Calu3 (cell line): Measurements from ENCODE around the gene PHOSPHO1. TPM values are rescaled to one million over a fixed set of nuclear protein-coding genes. Genes with fewer than 3 reads are reported as not detected.
A peak's percentile ranks its signal among the peaks of the same experiment; 100 is the strongest.

Experiments used
- BruUV-seq: library from RNA; stranded (reverse); fragments of 400-500 nt; replicated peaks from 2 replicates; lab custom pipeline; 2021; lab: Mats Ljungman, UMichigan
- CTCF ChIA-PET: fragments of 300-600 bp; sonication (Branson Sonifier 250); formaldehyde crosslinking; loops from one replicate; lab custom pipeline; 2022; ENCODE audit warnings: antibody characterized with exemption; lab: Charles Lee
- DNase-seq: peaks from one replicate; pipeline ENCODE4 v3.0.0; 2022
- H3K27ac Mint-ChIP-seq: one replicate; pipeline ENCODE4 v1.8.0; 2022; ENCODE audit warnings: mixed read lengths; ENCODE audit not compliant: unreplicated experiment
- H3K27me3 Mint-ChIP-seq: one replicate; pipeline ENCODE4 v1.8.0; 2022; ENCODE audit warnings: mixed read lengths; ENCODE audit not compliant: unreplicated experiment
- H3K36me3 Mint-ChIP-seq: one replicate; pipeline ENCODE4 v1.8.0; 2022; ENCODE audit warnings: mild to moderate bottlenecking, moderate library complexity, mixed read lengths; ENCODE audit not compliant: insufficient read depth, unreplicated experiment
- H3K4me1 Mint-ChIP-seq: one replicate; pipeline ENCODE4 v1.8.0; 2022; ENCODE audit warnings: mild to moderate bottlenecking, low read depth, mixed read lengths; ENCODE audit not compliant: unreplicated experiment
- H3K4me3 Mint-ChIP-seq: one replicate; pipeline ENCODE4 v1.8.0; 2022; ENCODE audit warnings: mild to moderate bottlenecking, low read depth, moderate library complexity, mixed read lengths; ENCODE audit not compliant: unreplicated experiment
- H3K9me3 Mint-ChIP-seq: one replicate; pipeline ENCODE4 v1.8.0; 2022; ENCODE audit warnings: low read depth, mixed read lengths; ENCODE audit not compliant: unreplicated experiment
- intact Hi-C: fragments of 100-400 bp; cut with micrococcal nuclease; formaldehyde crosslinking; loops from one replicate; pipeline ENCODE4 v1.10.0; 2022; ENCODE audit not compliant: unreplicated experiment
- total RNA-seq: library from RNA; stranded (reverse); gene quantifications from 2 replicates; pipeline ENCODE4 v1.2.3, GENCODE V29; 2022
- TF ChIP-seq, protein P1 (sequence below): fragments of 200-600 bp; IDR thresholded peaks from one replicate; pipeline ENCODE4 v1.8.0; 2022; ENCODE audit warnings: antibody characterized with exemption; ENCODE audit not compliant: unreplicated experiment

PHOSPHO1 gene
- total RNA-seq, 1 experiment from 2014 or later: not detected

DNA sequence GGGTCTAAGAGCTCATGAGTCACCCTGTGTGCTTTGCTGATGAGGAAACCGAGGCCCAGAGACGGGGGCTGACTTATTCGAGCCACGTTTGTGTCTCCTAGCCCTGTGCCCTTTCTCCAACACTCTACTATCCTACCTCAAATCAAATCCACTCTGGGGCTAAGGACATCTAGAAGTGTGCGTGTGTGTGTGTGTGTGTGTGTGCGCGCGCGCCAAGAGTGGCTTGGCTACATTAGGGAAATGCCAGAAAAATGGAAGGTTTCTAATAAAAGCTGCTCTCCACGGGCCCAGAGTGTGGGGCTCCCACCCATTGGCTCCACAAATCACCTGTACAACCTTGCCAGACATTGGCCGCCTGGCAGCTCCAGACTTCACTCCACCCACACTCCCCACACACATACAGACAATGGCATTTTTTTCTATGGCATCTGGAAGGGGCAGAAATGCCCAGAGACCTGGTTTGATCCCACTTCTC is 30.3 kb upstream of the PHOSPHO1 start:
- no peak for DNase-seq
- H3K4me1 Mint-ChIP-seq: peaks cover 8% of the 10 kb centered on the region
- CTCF ChIA-PET: interaction anchor here (0.5 to 1.7 kb wide), 13 partner anchors 9 to 679 kb away, joined by 3 to 8 read pairs (median 3); no protein-coding TSS in a partner anchor
- H3K36me3 Mint-ChIP-seq: peaks cover 10% of the 10 kb centered on the region
- no peaks in the 10 kb centered on the region for H3K9me3 Mint-ChIP-seq
- TF ChIP-seq, protein P1, sequence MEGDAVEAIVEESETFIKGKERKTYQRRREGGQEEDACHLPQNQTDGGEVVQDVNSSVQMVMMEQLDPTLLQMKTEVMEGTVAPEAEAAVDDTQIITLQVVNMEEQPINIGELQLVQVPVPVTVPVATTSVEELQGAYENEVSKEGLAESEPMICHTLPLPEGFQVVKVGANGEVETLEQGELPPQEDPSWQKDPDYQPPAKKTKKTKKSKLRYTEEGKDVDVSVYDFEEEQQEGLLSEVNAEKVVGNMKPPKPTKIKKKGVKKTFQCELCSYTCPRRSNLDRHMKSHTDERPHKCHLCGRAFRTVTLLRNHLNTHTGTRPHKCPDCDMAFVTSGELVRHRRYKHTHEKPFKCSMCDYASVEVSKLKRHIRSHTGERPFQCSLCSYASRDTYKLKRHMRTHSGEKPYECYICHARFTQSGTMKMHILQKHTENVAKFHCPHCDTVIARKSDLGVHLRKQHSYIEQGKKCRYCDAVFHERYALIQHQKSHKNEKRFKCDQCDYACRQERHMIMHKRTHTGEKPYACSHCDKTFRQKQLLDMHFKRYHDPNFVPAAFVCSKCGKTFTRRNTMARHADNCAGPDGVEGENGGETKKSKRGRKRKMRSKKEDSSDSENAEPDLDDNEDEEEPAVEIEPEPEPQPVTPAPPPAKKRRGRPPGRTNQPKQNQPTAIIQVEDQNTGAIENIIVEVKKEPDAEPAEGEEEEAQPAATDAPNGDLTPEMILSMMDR: no peak
- H3K4me3 Mint-ChIP-seq: peak overlapping the region; percentile 73
- H3K27me3 Mint-ChIP-seq: peaks cover 11% of the 10 kb centered on the region
- BruUV-seq: no TSS peak
- intact Hi-C loops: loop anchor here (2.0 kb wide), 1 partner anchor 30 kb away; no protein-coding TSS in a partner anchor
- no peak overlapping the region for H3K27ac Mint-ChIP-seq

DNA sequence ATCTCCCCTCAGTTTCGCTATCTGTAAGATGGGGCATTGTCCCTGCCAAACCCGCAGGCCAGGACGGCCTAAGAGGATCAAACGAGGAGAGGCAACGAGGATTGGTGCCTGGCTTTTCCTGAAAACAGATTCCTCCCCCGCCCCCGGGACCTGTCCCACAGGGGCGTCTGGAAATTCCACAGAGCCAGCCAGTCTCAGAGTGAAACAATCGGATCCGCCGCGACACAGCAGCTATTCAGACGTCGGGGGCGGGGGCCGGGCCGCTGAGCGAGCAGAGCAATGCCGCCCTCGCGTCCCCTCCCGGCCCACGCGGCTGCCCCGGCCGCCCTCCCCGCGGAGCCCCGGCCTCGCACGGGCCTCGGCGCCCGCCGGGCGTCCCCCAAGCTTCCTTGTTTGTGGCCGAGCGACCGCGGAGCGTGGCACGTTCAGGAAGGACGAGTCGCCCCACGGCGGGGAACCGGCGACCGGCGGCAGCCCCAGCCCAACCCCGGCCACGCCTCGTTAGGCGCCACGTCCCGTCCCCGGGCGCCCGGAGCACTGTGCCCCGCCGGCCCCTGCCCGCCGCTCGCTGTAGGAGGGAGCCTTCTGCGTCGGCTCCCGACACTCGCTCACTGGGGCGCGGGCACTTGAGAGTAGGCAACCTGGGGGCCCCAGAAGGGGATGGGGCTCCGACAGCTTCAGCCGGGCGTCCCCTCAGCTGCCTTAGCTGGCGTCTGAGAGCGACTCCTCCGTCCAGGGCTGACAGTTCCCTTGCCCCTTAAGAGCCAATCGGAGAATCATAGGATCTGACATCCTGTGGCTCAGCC is 29.6 kb upstream of the PHOSPHO1 start:
- BruUV-seq: no TSS peak
- Mint-ChIP-seq H3K9me3 (no peaks in the 10 kb centered on the region), H3K27me3 (peaks cover 11% of the 10 kb centered on the region), H3K4me1 (peaks cover 8% of the 10 kb centered on the region), H3K36me3 (peaks cover 10% of the 10 kb centered on the region), H3K27ac (no peak overlapping the region), H3K4me3 (peak overlapping the region; percentile 73)
- CTCF ChIA-PET: interaction anchor here (0.5 to 1.7 kb wide), 13 partner anchors 8 to 716 kb away, joined by 3 to 8 read pairs (median 4); no protein-coding TSS in a partner anchor
- TF ChIP-seq, protein P1: no peak
- DNase-seq: peak; percentile 61
- intact Hi-C loops: loop anchor here (2.0 kb wide), 1 partner anchor 31 kb away; no protein-coding TSS in a partner anchor

DNA sequence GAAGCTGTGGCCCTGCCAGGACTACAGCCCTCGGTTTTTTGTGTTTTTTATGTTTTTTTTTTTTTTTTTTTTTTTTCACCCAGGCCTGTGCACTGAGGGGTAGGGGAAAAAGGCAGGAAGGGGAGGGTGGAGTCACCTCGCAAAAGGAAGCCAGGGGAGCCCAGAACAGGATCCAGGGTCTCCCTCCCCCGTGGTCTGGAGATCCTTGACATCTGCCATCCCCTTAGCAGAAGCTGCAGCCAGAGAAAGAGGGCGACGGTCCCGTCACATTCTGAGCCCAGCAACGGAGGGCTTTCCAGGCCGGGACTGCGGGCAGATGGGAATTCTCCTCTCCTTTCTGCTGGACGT is 29.1 kb upstream of the PHOSPHO1 start:
- intact Hi-C loops: loop anchor here (2.0 kb wide), 1 partner anchor 31 kb away; no protein-coding TSS in a partner anchor
- H3K4me3 Mint-ChIP-seq: peak overlapping the region; percentile 73
- peaks cover 11% of the 10 kb centered on the region for H3K27me3 Mint-ChIP-seq
- peaks cover 10% of the 10 kb centered on the region for H3K36me3 Mint-ChIP-seq
- DNase-seq: no peak
- H3K4me1 Mint-ChIP-seq: peaks cover 8% of the 10 kb centered on the region
- CTCF ChIA-PET: interaction anchor here (0.7 to 1.7 kb wide), 9 partner anchors 8 to 716 kb away, joined by 3 to 9 read pairs (median 6); no protein-coding TSS in a partner anchor
- BruUV-seq: no TSS peak
- TF ChIP-seq, protein P1: no peak
- no peaks in the 10 kb centered on the region for H3K9me3 Mint-ChIP-seq
- no peak overlapping the region for H3K27ac Mint-ChIP-seq

DNA sequence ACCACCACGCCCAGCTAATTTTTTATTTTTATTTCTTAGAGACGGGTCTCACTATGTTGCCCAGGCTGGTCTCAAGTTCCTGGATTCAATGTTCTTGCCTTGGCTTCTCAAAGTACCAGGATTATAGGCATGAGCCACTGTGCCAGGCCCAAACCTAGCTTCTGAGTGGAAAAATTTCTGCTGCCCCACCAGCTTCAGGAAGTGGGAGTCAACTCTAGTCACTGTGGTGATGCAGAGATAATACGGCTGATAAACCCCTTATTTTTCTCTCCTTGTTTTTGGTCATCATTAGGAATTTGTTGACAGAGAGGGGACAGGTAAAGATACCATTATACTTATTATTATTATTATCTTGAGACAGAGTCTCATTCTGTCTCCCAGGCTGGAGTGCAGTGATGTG is 27.8 kb upstream of the PHOSPHO1 start:
- no peak for DNase-seq
- H3K9me3 Mint-ChIP-seq: no peaks in the 10 kb centered on the region
- peaks cover 8% of the 10 kb centered on the region for H3K4me1 Mint-ChIP-seq
- no peak overlapping the region for H3K4me3 Mint-ChIP-seq
- intact Hi-C loops: no loop called here
- no peak overlapping the region for H3K27ac Mint-ChIP-seq
- H3K27me3 Mint-ChIP-seq: peaks cover 7% of the 10 kb centered on the region
- H3K36me3 Mint-ChIP-seq: peaks cover 10% of the 10 kb centered on the region
- TF ChIP-seq, protein P1: no peak
- CTCF ChIA-PET: no interaction called here
- BruUV-seq: no TSS peak
